T-cell (primary cell): ENCODE results near the gene KCTD17. TPM values are rescaled to one million over a fixed set of nuclear protein-coding genes. Genes with fewer than 3 reads are reported as not detected.

Experiments used
- ATAC-seq, 4 experiments: fragments of 200-7000 bp in 3 of 4; fragments of 150-1000 bp in 1 of 4; cut with Tn5 transposase; replicated peaks in 1 of 4; 1 replicate in 3 of 4; 2 replicates in 1 of 4; pipeline ENCODE4 v1.10.0; 2021; ENCODE audit warnings: moderate library complexity in 3 of 4, mild to moderate bottlenecking in 2 of 4, moderate number of reproducible peaks in 1 of 4
- CTCF ChIA-PET, 2 donors: fragments of 300-600 bp; sonication (Branson Sonifier 250); formaldehyde crosslinking; loops; one replicate each; lab custom pipeline; 2022; ENCODE audit warnings: antibody characterized with exemption in 2 of 2; lab: Charles Lee
- POLR2A ChIA-PET, 2 donors: fragments of 300-600 bp; sonication (Branson Sonifier 250); formaldehyde crosslinking; loops; one replicate each; lab custom pipeline; 2022; ENCODE audit warnings: antibody characterized with exemption in 2 of 2; lab: Charles Lee
- DNase-seq, 35 experiments: peaks; one replicate each; pipeline versions ENCODE4 v3.0.0 to v3.0.0-alpha.2; 2013 to 2023
- H3K27ac ChIP-seq: one replicate; pipeline ENCODE4 v1.5.1; 2013; ENCODE audit warnings: low read length
- H3K27me3 ChIP-seq, 2 experiments: replicated peaks in 1 of 2; 1 replicate in 1 of 2; 2 replicates in 1 of 2; pipeline versions ENCODE4 v1.6.1 to v1.7.0; 2013; ENCODE audit warnings: low read length in 1 of 2, mixed read lengths in 1 of 2; ENCODE audit not compliant: control insufficient read depth in 2 of 2, insufficient read depth in 2 of 2; ENCODE audit errors: extremely low read depth in 1 of 2
- H3K36me3 ChIP-seq, 2 donors: 1 replicate in 1 of 2; 2 replicates in 1 of 2; pipeline versions ENCODE4 v1.6.1 to v1.7.0; 2013; ENCODE audit warnings: low read length in 1 of 2; ENCODE audit not compliant: control insufficient read depth in 2 of 2, insufficient read depth in 1 of 2; ENCODE audit errors: extremely low read depth in 1 of 2
- H3K4me1 ChIP-seq, 2 experiments: 1 replicate in 1 of 2; 2 replicates in 1 of 2; pipeline versions ENCODE4 v1.6.1 to v1.7.0; 2013; ENCODE audit warnings: low read length in 2 of 2, mixed read lengths in 1 of 2; ENCODE audit not compliant: insufficient read depth in 2 of 2, control insufficient read depth in 1 of 2; ENCODE audit errors: extremely low read depth in 1 of 2
- H3K4me3 ChIP-seq, 2 donors: 1 replicate in 1 of 2; 2 replicates in 1 of 2; pipeline versions ENCODE4 v1.5.1 to v1.7.0; 2013; ENCODE audit warnings: mild to moderate bottlenecking in 2 of 2, low read length in 1 of 2, moderate library complexity in 1 of 2; ENCODE audit not compliant: control insufficient read depth in 1 of 2; ENCODE audit errors: extremely low read depth in 1 of 2
- H3K9me3 ChIP-seq: 2 replicates; pipeline ENCODE4 v1.7.0; 2013
- H3K27ac Mint-ChIP-seq, 2 donors: one replicate each; pipeline ENCODE4 v1.8.0; 2020 to 2021; ENCODE audit warnings: mild to moderate bottlenecking in 2 of 2, mixed read lengths in 2 of 2
- H3K27me3 Mint-ChIP-seq, 2 donors: one replicate each; pipeline ENCODE4 v1.8.0; 2021 to 2022; ENCODE audit warnings: mixed read lengths in 2 of 2
- H3K36me3 Mint-ChIP-seq: one replicate; pipeline ENCODE4 v1.8.0; 2021; ENCODE audit warnings: mixed read lengths
- H3K4me1 Mint-ChIP-seq, 3 donors: one replicate each; pipeline ENCODE4 v1.8.0; 2020 to 2022; ENCODE audit warnings: mixed read lengths in 3 of 3, mild to moderate bottlenecking in 1 of 3
- H3K4me3 Mint-ChIP-seq, 3 donors: one replicate each; pipeline ENCODE4 v1.8.0; 2020 to 2022; ENCODE audit warnings: mild to moderate bottlenecking in 3 of 3, mixed read lengths in 3 of 3, moderate library complexity in 3 of 3
- H3K9me3 Mint-ChIP-seq, 3 donors: one replicate each; pipeline ENCODE4 v1.8.0; 2020 to 2022; ENCODE audit warnings: mixed read lengths in 3 of 3
- WGBS: methylation state at CpG from one replicate; pipeline ENCODE4 v1.1.5; 2013; ENCODE audit warnings: missing lambda C conversion rate; ENCODE audit not compliant: insufficient coverage; 5-methylcytosine and 5-hydroxymethylcytosine counted together
- total RNA-seq, 35 experiments: library from RNA in 6 of 35; stranded (reverse) in 6 of 35; fragments of 120-200 nt in 1 of 35; gene quantifications; one replicate each; pipeline versions ENCODE4 v1.2.1 to v1.2.4 and lab custom pipeline; 2013 to 2026

KCTD17 gene
- total RNA-seq (10 to 100 TPM; 24.0 to 36.2 (median 35.1) TPM), total RNA-seq (lab: John Stamatoyannopoulos, UW) (12.3 to 37.5 (median 18.4) reads per million in 29 experiments)
- total RNA-seq (2013): 13.4 TPM

- H3K4me3 Mint-ChIP-seq: peak within 1 kb of the TSS; percentile 68 to 81 (median 72)
- Histone ChIP-seq H3K4me3 (peak within 1 kb of the TSS; percentile 38 to 55), H3K27ac (no peak within 1 kb of the TSS), H3K4me1 (peaks cover 0 to 22% of the 10 kb centered on the region in 2 experiments), H3K27me3 (peaks cover 0 to 2% of the 10 kb centered on the region in 2 experiments), H3K9me3 (no peaks in the 10 kb centered on the region), H3K36me3 (peaks cover 0 to 20% of the 10 kb centered on the region in 2 donors)
- ChIA-PET POLR2A (interaction anchor here in 1 of 2 donors (0.7 to 1.0 kb wide), 2 partner anchors 28 to 71 kb away, joined by 4 read pairs; no protein-coding TSS in a partner anchor), CTCF (interaction anchor here in 1 of 2 donors (0.5 to 1.5 kb wide), 4 partner anchors 16 to 555 kb away, joined by 3 to 4 read pairs (median 4); no protein-coding TSS in a partner anchor)
- H3K4me1 Mint-ChIP-seq: peaks cover 14 to 19% (median 18%) of the 10 kb centered on the region in 3 donors
- H3K27me3 Mint-ChIP-seq: no peaks in the 10 kb centered on the region
- peak; percentile 43 to 81 (median 64) for DNase-seq
- ATAC-seq: peak; percentile 100
- no peaks in the 10 kb centered on the region for H3K9me3 Mint-ChIP-seq
- 4% methylated on average over 57 of the region's 89 CpGs for WGBS
- H3K36me3 Mint-ChIP-seq: peaks cover 12% of the 10 kb centered on the region
- H3K27ac Mint-ChIP-seq: peak within 1 kb of the TSS in 1 of 2 donors; percentile 49
These were observed at the start of gene KCTD17 for GRCh38 chr22:37051391-37052385. Gene KCTD17 (plus strand): TSS chr22:37051742. CDS start chr22:37051761, 19 bp downstream.

DNA sequence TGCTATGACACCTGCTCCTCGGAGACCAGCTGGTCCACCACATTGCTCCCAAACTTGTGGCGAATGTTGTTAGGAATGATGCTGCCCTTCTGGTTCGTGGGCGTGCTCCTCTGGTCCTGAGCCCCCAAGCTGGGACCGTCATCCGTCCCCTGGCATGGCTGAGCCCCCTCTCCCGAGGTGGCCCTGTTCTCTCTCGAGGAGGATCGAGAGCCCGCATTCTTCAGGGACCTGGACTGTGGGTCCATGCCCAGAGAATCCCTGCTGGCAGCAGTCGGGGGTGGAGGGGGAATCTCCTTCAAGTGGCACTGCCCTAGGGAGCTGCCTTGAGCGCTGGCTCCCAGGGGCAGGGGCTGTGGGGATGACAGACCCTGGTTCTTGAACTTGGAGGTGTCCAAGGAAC is 49.7 kb upstream of the KCTD17 start:
- no peaks in the 10 kb centered on the region for H3K36me3 ChIP-seq
- peaks cover 13 to 18% of the 10 kb centered on the region in 2 donors for H3K27me3 Mint-ChIP-seq
- no peaks in the 10 kb centered on the region for H3K9me3 ChIP-seq
- 85% methylated on average over 11 of the region's 12 CpGs for whole genome bisulfite sequencing
- H3K4me3 Mint-ChIP-seq: no peak overlapping the region
- DNase-seq (no peak), ATAC-seq (no peak)
- ChIA-PET CTCF (no interaction called here), POLR2A (no interaction called here)
- no peaks in the 10 kb centered on the region for H3K9me3 Mint-ChIP-seq
- H3K27ac ChIP-seq: no peak overlapping the region
- H3K4me1 Mint-ChIP-seq: no peaks in the 10 kb centered on the region
- H3K4me3 ChIP-seq: no peak overlapping the region
- H3K36me3 Mint-ChIP-seq: no peaks in the 10 kb centered on the region
- H3K4me1 ChIP-seq: no peaks in the 10 kb centered on the region
- H3K27me3 ChIP-seq: peaks cover 0 to 29% of the 10 kb centered on the region in 2 experiments
- no peak overlapping the region for H3K27ac Mint-ChIP-seq

DNA sequence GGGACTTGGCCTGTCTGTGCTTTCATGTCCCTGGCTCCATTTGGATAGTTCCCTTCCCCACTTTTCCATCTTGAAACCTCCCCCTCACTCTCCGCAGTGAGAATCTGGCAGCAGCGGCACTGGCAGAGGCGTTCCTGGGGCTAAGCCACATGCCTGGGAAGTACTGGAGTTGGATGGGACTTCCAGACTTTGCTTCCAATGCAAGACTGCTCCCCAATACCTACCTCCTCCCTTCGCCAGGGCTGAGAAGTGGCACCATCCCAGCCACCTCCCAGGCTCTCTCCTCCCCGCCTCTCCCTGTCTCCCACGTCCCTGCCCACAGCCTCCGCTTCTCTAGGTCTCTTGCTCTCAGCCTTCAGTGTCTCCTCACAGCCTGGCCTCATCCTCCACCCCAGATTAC is 48.9 kb upstream of the KCTD17 start:
- no peak overlapping the region for H3K4me3 Mint-ChIP-seq
- Histone ChIP-seq H3K27me3 (peaks cover 0 to 29% of the 10 kb centered on the region in 2 experiments), H3K4me3 (no peak overlapping the region), H3K4me1 (no peaks in the 10 kb centered on the region), H3K9me3 (no peaks in the 10 kb centered on the region), H3K36me3 (no peaks in the 10 kb centered on the region), H3K27ac (no peak overlapping the region)
- no peak for ATAC-seq
- no peak for DNase-seq
- ChIA-PET POLR2A (no interaction called here), CTCF (interaction anchor here in 1 of 2 donors (0.6 kb wide), 1 partner anchor 988 kb away, joined by 3 read pairs; no protein-coding TSS in a partner anchor)
- no peak overlapping the region for H3K27ac Mint-ChIP-seq
- H3K27me3 Mint-ChIP-seq: peaks cover 11 to 19% of the 10 kb centered on the region in 2 donors
- WGBS: no CpG with 5 or more reads among the region's 7 CpGs
- H3K4me1 Mint-ChIP-seq: no peaks in the 10 kb centered on the region
- no peaks in the 10 kb centered on the region for H3K9me3 Mint-ChIP-seq
- no peaks in the 10 kb centered on the region for H3K36me3 Mint-ChIP-seq

DNA sequence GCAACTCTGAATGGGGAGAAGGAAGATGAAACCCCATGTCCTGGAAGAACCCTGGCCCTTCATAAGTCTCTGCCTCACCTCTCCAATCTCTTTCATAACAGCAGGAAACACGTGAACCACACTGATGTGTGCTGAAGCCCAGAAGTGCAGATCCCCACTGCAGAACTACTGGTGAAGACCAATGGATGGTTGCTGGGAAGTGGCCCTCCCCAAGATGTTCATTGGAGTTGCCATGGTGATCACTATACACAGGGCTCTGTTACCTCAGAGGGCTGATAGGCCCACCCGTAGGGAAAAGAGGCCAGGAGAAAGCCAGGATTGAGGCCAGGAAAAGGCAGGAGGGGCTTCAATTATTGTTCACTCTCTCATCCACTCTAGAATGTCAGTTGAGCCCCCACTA is 43.9 kb upstream of the KCTD17 start:
- Histone ChIP-seq H3K27me3 (peaks cover 0 to 22% of the 10 kb centered on the region in 2 experiments), H3K9me3 (no peaks in the 10 kb centered on the region), H3K27ac (no peak overlapping the region), H3K4me3 (no peak overlapping the region), H3K36me3 (no peaks in the 10 kb centered on the region), H3K4me1 (no peaks in the 10 kb centered on the region)
- ChIA-PET POLR2A (no interaction called here), CTCF (no interaction called here)
- WGBS: no CpG with 5 or more reads among the region's 2 CpGs
- Mint-ChIP-seq H3K4me3 (no peak overlapping the region), H3K27me3 (peaks cover 11 to 24% of the 10 kb centered on the region in 2 donors), H3K4me1 (no peaks in the 10 kb centered on the region), H3K36me3 (no peaks in the 10 kb centered on the region), H3K9me3 (no peaks in the 10 kb centered on the region), H3K27ac (no peak overlapping the region)
- DNase-seq (no peak), ATAC-seq (no peak)

DNA sequence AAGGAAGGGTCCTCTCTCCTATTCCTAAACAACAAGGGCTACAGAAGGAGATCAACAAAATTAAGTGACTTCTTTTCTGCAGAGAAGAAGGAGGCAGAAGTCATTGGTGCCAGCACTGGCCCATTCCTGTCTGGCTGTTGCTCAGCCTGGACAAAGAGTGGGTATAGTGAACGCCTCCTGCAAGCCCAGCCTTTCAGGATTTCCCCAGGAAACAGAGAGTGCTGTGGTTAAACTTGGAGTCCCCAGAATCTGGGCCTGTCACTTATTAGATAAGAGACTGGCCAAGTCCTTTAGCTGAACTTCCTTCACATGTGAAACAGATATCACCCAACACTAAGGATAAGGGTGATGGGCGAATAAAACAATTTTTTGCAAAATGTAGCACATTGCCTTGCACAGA is 43.2 kb upstream of the KCTD17 start:
- no peaks in the 10 kb centered on the region for H3K4me1 ChIP-seq
- no peaks in the 10 kb centered on the region for H3K9me3 Mint-ChIP-seq
- peaks cover 0 to 16% of the 10 kb centered on the region in 2 experiments for H3K27me3 ChIP-seq
- peaks cover 4 to 20% of the 10 kb centered on the region in 2 donors for H3K27me3 Mint-ChIP-seq
- no peaks in the 10 kb centered on the region for H3K36me3 Mint-ChIP-seq
- no peak overlapping the region for H3K4me3 Mint-ChIP-seq
- DNase-seq (no peak), ATAC-seq (no peak)
- no peak overlapping the region for H3K27ac ChIP-seq
- H3K4me1 Mint-ChIP-seq: no peaks in the 10 kb centered on the region
- H3K9me3 ChIP-seq: no peaks in the 10 kb centered on the region
- no peak overlapping the region for H3K27ac Mint-ChIP-seq
- 0% methylated on average over 1 of the region's 2 CpGs for WGBS
- no peaks in the 10 kb centered on the region for H3K36me3 ChIP-seq
- POLR2A ChIA-PET: no interaction called here
- H3K4me3 ChIP-seq: no peak overlapping the region
- CTCF ChIA-PET: interaction anchor here in 1 of 2 donors (0.5 kb wide), 1 partner anchor 9 kb away, joined by 12 read pairs; no protein-coding TSS in a partner anchor

DNA sequence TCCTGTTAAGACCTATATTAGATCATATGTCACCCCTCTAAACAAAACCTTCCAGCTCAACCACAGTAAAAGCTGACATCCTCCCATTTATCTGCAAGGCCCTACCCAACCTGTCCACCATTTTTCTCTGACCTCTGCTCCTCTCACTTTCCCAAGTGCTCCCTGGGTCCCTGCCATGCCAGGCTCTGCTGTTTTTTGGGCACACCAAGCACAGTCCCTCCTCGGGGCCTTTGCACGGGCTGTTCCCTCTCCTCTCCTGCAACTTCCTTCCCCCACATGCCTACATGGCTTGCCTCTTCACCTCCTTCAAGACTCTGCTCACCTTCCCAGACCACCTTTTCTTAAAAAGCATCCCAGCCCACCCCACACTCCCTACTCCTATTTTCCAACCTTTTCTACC is 42.1 kb upstream of the KCTD17 start:
- Histone ChIP-seq H3K27me3 (peaks cover 0 to 12% of the 10 kb centered on the region in 2 experiments), H3K9me3 (no peaks in the 10 kb centered on the region), H3K4me3 (no peak overlapping the region), H3K36me3 (no peaks in the 10 kb centered on the region), H3K4me1 (no peaks in the 10 kb centered on the region), H3K27ac (no peak overlapping the region)
- ChIA-PET CTCF (no interaction called here), POLR2A (no interaction called here)
- no peaks in the 10 kb centered on the region for H3K9me3 Mint-ChIP-seq
- no peak overlapping the region for H3K27ac Mint-ChIP-seq
- WGBS: 76% methylated on average over 2 of the region's 2 CpGs
- no peak for ATAC-seq
- no peak for DNase-seq
- no peaks in the 10 kb centered on the region for H3K36me3 Mint-ChIP-seq
- no peaks in the 10 kb centered on the region for H3K4me1 Mint-ChIP-seq
- no peak overlapping the region for H3K4me3 Mint-ChIP-seq
- peaks cover 3 to 14% of the 10 kb centered on the region in 2 donors for H3K27me3 Mint-ChIP-seq
